Duodenal mucosa (tissue), 2 donors: Measurements from ENCODE around the gene PLXNA1.

ENCODE experiments used
- H3K27ac ChIP-seq: one replicate; pipeline ENCODE4 v1.7.0; 2013; ENCODE audit warnings: low read depth, low read length
- H3K27me3 ChIP-seq, 2 donors: one replicate each; pipeline ENCODE4 v1.7.0; 2013; ENCODE audit warnings: low read length in 2 of 2, control low read depth in 1 of 2; ENCODE audit not compliant: insufficient read depth in 2 of 2, control insufficient read depth in 1 of 2
- H3K36me3 ChIP-seq, 2 donors: one replicate each; pipeline ENCODE4 v1.7.0; 2013; ENCODE audit warnings: low read length in 2 of 2, control low read depth in 1 of 2; ENCODE audit not compliant: insufficient read depth in 2 of 2, control insufficient read depth in 1 of 2
- H3K4me1 ChIP-seq, 2 donors: one replicate each; pipeline ENCODE4 v1.7.0; 2013; ENCODE audit warnings: low read length in 2 of 2, control low read depth in 1 of 2; ENCODE audit not compliant: insufficient read depth in 2 of 2, control insufficient read depth in 1 of 2
- H3K4me3 ChIP-seq, 2 donors: one replicate each; pipeline ENCODE4 v1.7.0; 2013; ENCODE audit warnings: low read length in 2 of 2, low read depth in 1 of 2
- H3K9ac ChIP-seq, 2 donors: one replicate each; pipeline ENCODE4 v1.7.0; 2013; ENCODE audit warnings: low read length in 2 of 2, low read depth in 1 of 2
- H3K9me3 ChIP-seq, 2 donors: one replicate each; pipeline ENCODE4 v1.7.0; 2013; ENCODE audit warnings: low read length in 2 of 2, control low read depth in 1 of 2; ENCODE audit not compliant: control insufficient read depth in 1 of 2

PLXNA1 gene

DNA sequence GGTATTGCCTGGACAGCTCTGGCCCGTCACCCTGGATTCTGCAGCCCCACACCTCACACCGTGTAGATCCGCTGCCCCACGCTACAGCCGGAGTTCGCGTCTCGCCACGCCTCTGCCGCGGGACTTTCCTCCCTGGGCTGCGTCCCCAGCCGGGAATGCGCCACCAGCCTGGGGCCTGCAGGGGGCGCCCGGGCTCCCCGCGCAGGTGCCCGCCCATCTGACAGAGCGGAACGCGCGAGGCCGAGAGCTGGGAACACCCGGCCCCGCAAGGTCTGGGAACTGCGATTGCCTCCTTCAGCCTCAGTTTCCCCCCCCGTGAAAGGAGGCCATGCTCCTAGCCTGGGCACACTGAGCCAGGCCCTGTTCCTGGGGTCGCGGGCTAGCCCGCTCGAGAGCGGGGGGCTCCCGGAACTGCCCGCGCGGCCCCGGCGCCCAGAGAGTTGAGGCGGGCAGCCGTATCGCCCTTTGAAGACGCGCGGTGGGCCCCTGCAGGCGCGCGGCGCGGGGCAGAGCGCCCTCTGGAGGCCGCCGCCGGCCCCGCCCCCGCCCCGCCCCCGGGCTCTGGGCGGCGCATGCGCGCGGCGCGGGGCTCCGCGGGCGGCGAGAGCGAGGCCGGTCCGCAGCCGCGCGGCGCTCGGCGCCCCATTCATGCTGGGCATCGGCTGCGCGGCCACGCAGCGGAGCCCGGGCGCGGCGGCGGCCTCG lies at the start of gene PLXNA1:
PLXNA1 (plus strand) TSS at position 645 of the 705 bp plus-strand sequence. CDS start 5,479 bp downstream, outside the sequence.
- Histone ChIP-seq H3K36me3 (no peaks in the 10 kb centered on the region), H3K4me3 (peak within 1 kb of the TSS; percentile 59 to 70), H3K9me3 (no peaks in the 10 kb centered on the region), H3K4me1 (peaks cover 4 to 26% of the 10 kb centered on the region in 2 donors), H3K9ac (peak within 1 kb of the TSS; percentile 44 to 67), H3K27ac (peak within 1 kb of the TSS; percentile 5), H3K27me3 (peaks cover 0 to 10% of the 10 kb centered on the region in 2 donors)

DNA sequence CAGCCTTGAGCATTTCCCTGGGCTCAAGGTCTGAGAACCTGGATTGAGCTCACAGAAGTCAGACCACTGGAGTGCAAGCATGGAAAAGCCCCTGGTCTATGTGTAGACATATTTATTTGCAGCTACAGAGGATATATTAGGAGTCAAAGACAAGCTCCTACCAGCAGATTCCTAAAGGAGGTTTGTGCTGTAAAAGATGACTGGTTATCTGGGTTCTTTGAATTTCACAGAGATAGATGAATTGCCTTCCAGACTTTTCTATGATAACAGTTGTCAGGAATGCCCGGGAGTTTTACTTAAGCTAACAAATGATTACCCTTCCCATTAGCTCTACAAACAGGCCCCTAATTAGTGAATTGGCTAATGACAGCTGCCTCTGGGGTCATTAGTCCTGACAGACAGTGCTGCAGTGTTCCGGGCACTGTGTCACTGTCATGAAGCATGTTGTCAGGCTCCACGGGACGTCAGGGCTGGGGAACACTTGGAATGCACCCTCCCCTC lies 48.8 kb upstream of the PLXNA1 start:
- Histone ChIP-seq H3K4me1 (peaks cover 0 to 4% of the 10 kb centered on the region in 2 donors), H3K27me3 (no peaks in the 10 kb centered on the region), H3K9ac (no peak overlapping the region), H3K27ac (no peak overlapping the region), H3K4me3 (no peak overlapping the region), H3K36me3 (no peaks in the 10 kb centered on the region), H3K9me3 (no peaks in the 10 kb centered on the region)

DNA sequence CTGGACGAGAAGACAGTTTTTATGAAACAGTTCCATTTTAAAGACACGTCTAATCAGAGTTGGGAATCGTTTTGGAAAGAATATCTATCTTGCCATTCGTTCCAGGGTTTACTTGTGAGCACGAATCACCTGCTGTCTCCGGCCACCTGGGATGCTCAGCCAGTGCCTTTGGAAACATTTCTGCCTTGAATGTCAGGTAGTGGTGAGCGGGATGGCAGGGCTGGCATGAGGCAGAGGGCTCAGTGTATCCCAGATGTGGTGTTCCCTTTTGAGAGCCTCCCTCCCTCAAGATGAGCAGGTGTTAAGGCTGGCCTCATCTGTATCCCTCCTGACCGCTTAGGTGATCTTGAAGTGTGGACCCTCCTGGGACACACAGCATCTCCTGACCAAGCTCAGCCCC lies 47.9 kb upstream of the PLXNA1 start:
- H3K4me1 ChIP-seq, result peaks cover 0 to 4% of the 10 kb centered on the region in 2 donors
- no peaks in the 10 kb centered on the region for H3K36me3 ChIP-seq
- no peaks in the 10 kb centered on the region for H3K9me3 ChIP-seq
- no peaks in the 10 kb centered on the region for H3K27me3 ChIP-seq
- no peak overlapping the region for H3K9ac ChIP-seq
- no peak overlapping the region for H3K4me3 ChIP-seq
- H3K27ac ChIP-seq, result no peak overlapping the region

DNA sequence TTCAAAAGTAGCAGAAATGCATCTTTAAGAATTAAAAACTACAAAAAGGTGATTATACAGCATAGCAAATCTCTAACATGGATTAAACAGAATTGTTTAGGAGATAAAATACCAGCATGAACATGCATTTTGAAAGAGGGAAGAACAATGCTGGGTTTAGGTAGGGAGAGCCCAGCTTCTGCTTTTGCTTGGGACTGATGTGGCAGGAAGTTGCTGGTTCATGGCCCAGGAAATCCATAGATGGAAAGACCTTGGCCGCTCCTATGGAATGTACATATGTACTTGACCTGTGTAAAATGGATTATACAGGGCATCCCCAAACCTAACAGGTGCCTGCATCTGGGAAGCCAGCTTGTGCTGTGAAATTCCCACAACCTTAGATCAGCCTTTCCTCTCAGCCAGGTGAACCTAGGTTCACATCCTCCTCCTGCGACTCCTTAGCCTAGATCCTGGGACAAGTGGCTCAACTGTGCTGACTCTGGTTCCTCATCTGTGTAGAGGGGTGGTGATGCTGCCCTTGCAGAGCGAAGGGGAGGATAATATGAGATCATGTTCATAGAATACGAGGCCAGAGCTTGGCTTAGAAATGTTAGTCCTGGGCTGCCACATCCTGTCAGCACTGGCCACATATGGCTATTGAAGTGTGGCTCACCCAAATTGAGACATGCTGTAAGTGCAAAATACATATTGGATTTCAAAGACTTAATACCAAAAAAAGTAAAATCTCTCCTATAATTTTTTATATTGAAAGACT lies 47.0 kb upstream of the PLXNA1 start:
- H3K36me3 ChIP-seq, result no peaks in the 10 kb centered on the region
- H3K27ac ChIP-seq, result no peak overlapping the region
- no peak overlapping the region for H3K9ac ChIP-seq
- no peaks in the 10 kb centered on the region for H3K27me3 ChIP-seq
- no peaks in the 10 kb centered on the region for H3K9me3 ChIP-seq
- peaks cover 0 to 4% of the 10 kb centered on the region in 2 donors for H3K4me1 ChIP-seq
- H3K4me3 ChIP-seq, result no peak overlapping the region

DNA sequence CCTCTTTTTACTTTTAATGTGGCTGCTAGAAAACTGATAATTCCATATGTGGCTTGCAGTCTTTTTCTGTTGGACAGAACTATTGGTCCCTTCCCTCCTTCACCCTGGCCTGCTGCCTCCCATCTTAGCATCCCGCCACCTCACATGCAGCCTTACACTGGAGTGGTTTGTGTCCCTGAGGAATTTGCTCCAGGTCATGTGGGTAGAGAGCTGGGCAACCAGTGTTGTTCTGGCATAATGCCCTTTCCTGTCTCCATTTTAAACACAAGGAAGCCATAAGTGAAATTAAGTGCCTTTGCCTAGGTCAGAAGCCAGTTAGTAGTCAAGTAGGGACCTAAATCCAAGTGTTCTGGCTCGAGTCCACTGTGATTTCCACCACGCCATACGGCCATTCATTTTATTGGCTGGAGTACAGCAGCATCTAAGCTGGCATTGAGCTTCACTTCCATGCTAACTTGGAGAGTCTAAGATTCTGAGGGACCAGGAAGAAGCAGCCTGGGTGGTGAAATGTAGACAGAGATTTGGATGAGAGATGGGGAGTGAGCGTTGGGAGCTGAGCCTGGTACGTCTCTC lies 46.0 kb upstream of the PLXNA1 start:
- Histone ChIP-seq H3K4me1 (peaks cover 0 to 2% of the 10 kb centered on the region in 2 donors), H3K36me3 (no peaks in the 10 kb centered on the region), H3K27me3 (no peaks in the 10 kb centered on the region), H3K27ac (no peak overlapping the region), H3K9me3 (no peaks in the 10 kb centered on the region), H3K9ac (no peak overlapping the region), H3K4me3 (no peak overlapping the region)

DNA sequence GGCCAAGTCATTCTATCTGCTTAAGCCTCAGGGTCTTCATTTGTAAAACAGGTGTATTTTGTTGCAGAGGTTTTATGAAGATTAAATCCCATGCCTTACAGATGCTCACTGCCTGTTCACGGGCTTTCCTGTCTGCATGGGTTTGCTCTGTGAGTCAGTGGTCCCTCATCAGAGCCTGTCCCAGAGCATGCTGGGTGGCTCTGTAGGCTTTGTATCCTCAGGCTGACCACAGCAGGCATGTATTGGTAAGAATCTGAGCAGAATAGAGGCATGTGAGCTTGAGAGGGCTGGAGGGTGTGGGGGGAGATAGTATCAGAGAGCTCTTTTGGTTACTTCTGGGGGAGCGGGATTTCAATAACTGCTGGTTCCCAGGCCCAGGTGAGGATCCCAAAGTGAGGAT lies 45.4 kb upstream of the PLXNA1 start:
- no peak overlapping the region for H3K27ac ChIP-seq
- no peaks in the 10 kb centered on the region for H3K9me3 ChIP-seq
- no peak overlapping the region for H3K9ac ChIP-seq
- no peak overlapping the region for H3K4me3 ChIP-seq
- no peaks in the 10 kb centered on the region for H3K27me3 ChIP-seq
- no peaks in the 10 kb centered on the region for H3K36me3 ChIP-seq
- H3K4me1 ChIP-seq, result no peaks in the 10 kb centered on the region

DNA sequence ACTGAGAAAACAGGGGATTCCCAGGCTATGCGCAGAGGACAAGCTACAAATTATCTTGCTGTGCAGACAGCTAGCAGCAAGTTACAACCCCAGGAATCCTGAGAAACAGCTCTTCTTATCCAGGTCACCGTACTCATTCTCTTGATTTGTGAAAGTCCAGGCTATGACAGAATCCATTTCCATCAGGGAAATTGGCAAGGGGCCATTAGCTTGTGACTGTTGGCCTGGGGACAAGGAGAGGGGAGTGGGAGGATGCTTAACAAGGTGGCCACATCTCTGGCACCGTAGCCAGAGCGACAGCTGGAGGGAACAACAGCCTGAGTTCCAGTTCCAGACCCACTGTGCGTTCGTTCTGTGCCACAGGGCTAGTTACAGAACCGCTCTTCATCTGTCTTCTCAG lies 44.9 kb upstream of the PLXNA1 start:
- no peak overlapping the region for H3K27ac ChIP-seq
- H3K36me3 ChIP-seq, result no peaks in the 10 kb centered on the region
- no peaks in the 10 kb centered on the region for H3K9me3 ChIP-seq
- H3K4me3 ChIP-seq, result no peak overlapping the region
- H3K9ac ChIP-seq, result no peak overlapping the region
- H3K27me3 ChIP-seq, result no peaks in the 10 kb centered on the region
- H3K4me1 ChIP-seq, result no peaks in the 10 kb centered on the region

DNA sequence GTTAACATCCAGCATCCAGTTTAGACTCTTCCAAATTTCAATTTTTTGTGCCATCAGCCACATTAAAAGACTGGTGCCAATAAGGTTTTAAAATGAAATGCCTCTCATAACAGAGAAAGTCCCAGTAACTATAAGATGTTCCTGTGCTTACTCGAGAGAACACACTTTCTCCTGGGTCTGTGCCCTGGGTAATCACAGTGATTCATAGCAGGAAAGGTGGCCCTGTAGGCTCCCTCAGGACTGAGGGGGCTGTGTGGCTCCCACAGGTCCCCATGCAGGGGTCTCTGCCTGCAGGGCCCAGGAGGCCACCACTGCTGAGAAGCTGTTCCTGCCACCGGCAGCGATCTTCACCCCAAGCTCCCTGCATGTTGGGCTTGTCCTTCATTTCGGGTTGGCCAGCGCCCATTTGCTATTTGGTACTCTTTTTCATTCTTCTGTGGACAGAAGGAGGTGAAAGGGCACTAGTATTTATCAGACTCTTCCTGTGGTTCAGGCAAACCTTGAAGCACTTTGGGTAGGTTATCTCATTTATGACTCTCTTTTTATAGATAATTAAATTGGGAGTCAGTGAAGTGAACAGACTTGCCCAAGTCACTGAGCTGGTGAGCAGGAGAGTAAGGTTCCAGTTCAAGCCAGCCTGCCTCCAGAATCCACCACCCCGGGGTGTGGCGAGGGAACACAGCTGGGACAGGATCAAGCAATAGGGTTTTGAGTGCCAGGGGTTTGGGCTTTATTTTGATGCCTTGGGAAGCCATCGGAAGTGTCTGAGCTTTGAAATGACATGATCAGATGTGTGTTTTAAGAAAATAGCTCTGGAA lies 44.2 kb upstream of the PLXNA1 start:
- Histone ChIP-seq H3K9ac (no peak overlapping the region), H3K27ac (no peak overlapping the region), H3K4me1 (no peaks in the 10 kb centered on the region), H3K36me3 (no peaks in the 10 kb centered on the region), H3K4me3 (no peak overlapping the region), H3K27me3 (no peaks in the 10 kb centered on the region), H3K9me3 (no peaks in the 10 kb centered on the region)

DNA sequence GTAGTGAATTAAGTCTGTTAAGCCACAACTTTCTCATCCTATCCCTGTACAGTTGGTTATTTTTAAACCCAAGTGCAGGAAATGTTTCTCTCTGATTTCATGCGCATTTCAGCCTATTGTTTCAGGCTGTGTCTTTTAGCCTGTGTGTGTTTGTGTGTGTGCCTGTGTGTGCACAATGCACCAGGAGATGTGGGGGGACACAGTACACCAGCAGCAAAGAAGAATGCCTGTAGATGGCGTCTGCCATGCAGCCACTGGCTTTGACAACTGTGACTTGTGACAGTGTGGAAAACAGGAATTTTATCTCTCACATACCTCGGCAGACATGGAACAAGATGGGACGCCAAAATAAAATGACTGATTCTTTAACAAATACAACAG lies 43.6 kb upstream of the PLXNA1 start:
- Histone ChIP-seq H3K4me1 (no peaks in the 10 kb centered on the region), H3K36me3 (no peaks in the 10 kb centered on the region), H3K27ac (no peak overlapping the region), H3K4me3 (no peak overlapping the region), H3K9me3 (no peaks in the 10 kb centered on the region), H3K9ac (no peak overlapping the region), H3K27me3 (no peaks in the 10 kb centered on the region)
